HG03045 (cell line): Measurements from ENCODE around the gene GPR137B.

ENCODE experiments used
- ATAC-seq: cut with Tn5 transposase; IDR thresholded peaks from one replicate; pipeline ENCODE4 v1.9.1; 2021; ENCODE audit warnings: mild to moderate bottlenecking, moderate library complexity; ENCODE audit not compliant: unreplicated experiment

GPR137B gene

DNA sequence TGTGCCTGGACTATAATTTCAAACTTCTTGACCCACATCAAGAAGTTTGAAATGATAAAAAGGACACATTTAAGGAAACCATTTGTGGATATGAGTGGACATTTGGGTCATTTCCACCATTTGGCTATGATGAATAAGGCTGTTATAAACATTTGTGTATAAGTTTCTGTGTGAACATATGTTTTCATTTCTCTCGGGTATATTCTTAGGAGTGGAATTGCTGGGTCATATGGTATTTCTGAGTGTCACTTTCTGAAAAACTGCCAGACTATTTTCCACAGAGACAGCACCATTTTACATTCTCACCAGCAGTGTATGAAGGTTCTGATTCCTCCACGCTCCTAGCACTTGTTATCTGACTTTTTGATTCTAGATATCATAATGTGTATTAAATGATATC lies 50.8 kb downstream of the GPR137B start:
- ATAC-seq: no peak

DNA sequence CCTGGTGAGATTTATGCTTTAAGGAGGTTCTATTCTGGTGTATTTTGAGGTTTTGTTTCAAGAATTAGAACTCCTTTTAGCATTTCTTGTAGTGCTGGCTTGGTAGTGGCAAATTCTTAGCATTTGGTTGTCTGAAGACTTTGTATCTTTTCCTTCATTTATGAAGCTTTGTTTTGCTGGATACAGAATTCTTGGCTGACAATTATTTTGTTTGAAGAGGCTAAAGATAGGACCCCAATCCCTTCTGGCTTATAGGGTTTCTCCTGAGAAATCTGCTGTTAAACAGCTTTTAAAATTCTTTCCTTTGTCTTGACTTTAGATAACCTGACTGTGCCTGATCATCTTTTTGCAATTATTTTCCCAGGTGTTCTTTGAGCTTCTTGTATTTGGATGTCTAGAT lies 58.6 kb downstream of the GPR137B start:
- no peak for ATAC-seq

- ATAC-seq: no peak
Measured at GRCh38 chr1:236201786-236202185, 59.4 kb downstream of the GPR137B start.

- ATAC-seq: no peak
Measured at GRCh38 chr1:236204039-236204438, 61.7 kb downstream of the GPR137B start.

DNA sequence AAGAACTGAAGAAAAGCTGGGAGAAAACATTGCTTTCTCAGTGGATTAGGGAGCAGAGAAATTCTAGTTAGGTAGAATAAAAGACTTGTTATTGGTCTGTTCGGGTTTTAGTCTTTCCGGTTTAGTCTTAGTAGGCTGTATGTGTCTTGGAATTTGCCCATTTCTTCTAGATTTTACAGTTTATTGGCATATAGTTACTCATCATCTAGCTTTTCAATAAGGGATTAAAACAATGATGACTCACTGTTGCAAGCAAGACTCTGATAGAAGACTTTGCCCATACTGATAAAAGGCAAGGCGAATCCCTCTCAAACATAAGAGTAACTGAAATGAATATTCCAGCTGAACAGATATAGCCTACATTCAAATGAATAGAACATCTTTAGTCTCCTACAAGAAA lies 62.3 kb downstream of the GPR137B start:
- no peak for ATAC-seq

GRCh38 chr1:236206548-236206947 lies 64.2 kb downstream of the GPR137B start:
- no peak for ATAC-seq

GRCh38 chr1:236207121-236207520 lies 64.8 kb downstream of the GPR137B start:
- no peak for ATAC-seq

GRCh38 chr1:236207569-236207968 lies 65.2 kb downstream of the GPR137B start:
- no peak for ATAC-seq

DNA sequence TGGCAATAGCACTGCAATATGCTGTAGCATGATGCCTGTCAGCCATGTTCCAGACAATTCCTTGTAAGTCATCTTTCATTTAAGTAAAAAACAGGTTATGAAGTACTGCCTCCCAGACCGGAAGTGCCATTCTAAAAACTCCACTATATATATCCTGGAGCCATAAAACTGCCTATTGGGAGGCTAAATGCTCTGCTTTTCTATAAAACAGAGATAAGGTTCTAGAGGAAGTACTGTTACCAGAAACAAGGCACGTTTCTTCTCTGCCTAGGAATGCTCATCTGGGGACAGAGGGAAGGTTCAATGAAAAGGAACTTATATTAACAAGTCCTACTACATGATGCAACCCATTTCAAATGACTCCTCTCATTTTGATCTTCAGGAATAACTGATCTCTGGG lies 66.8 kb downstream of the GPR137B start:
- no peak for ATAC-seq

GRCh38 chr1:236209713-236210112 lies 67.4 kb downstream of the GPR137B start:
- no peak for ATAC-seq

DNA sequence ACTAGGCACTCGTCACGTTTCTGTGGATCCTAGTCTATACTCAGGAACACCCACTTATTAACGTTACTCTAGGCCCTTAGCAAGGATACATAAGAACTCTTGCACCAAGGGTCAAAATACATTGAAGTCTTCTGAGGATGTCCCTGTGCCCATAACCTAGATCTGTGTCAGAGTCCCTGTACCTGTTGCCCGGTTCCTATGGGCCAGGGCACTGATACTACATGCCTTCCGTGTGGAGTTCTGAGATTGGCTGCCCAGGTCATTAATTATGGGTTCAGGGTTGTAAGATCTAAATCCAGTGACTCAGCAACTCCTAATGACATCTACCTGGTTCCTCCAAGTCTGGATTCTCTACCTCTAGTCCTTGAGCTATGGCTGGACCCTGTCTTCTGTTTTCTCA lies 69.5 kb downstream of the GPR137B start:
- ATAC-seq: no peak

DNA sequence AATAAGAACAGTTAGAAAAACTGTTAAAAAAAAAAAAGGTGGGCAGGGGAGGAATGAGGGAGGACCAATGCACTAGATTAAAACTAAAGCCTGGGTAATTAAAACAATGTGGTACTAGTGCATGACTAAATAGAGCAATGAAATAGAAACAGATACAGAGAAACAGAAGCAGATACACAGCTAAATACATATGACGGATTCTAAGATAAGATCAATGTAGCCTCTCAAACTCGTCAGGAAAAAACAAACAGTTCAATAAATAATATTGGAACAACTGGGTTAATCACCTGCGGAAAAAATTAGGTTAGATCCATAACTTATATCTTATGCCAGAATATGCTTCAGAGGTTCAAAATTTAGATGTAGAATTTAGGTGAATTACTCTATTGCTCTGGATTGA lies 71.2 kb downstream of the GPR137B start:
- ATAC-seq: no peak

DNA sequence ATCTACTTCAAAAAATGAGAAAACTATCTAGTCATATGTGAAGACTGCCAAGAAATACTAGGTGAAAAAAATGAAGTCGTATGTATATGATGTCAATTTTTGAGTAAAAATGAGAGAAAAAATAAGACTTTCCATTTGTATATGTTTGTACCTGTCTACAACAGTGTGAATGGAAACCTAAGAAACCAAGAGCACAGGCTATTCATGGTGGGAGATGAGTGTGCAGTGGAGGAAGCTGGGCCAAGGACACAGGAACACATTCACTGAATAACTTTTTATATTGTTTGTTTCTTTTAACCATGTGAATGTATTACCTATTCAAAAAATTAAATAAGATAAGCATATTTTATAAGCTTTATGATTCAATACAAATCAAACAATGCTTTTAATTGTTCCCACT lies 72.4 kb downstream of the GPR137B start:
- no peak for ATAC-seq

DNA sequence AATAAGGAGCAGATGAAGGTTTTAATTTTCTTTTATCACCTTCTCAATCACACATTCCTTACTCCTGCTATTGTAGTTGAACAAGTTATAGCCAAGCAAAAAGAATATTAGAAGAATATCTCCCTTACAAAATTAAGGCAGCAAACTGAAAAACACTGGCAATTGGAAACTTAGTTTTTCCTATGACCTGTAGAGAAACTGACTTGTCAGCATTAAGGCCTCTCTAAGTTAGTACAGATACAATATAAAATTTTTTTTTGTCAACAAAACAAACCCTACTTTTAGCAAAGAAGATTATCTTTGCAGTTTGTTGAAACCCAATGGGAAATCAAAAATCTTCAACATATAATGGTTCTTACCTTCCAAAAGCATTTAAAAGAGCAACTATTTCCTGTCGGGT lies 78.1 kb downstream of the GPR137B start:
- no peak for ATAC-seq

DNA sequence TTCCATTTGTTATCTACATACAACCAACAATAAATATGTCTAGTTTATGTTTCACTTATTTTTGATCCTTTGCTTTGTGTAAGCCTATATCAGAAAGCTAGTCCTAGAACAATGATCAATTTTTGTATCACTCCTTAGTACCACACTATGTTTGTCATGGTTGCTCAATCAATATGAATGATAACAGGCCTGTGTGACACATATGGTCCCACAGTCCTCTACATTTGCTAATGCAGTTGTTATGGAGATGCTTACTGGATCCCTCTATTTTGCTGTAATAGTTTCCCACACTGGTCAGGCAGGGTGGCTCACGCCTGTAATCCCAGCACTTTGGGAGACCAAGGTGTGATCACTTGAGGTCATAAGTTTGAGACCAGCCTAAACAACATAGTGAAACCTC lies 80.3 kb downstream of the GPR137B start:
- no peak for ATAC-seq

GRCh38 chr1:236228411-236228810 lies 86.1 kb downstream of the GPR137B start:
- ATAC-seq: no peak

GRCh38 chr1:236235116-236235515 lies 92.8 kb downstream of the GPR137B start:
- ATAC-seq: no peak

GRCh38 chr1:236239092-236239585 lies 96.8 kb downstream of the GPR137B start:
- ATAC-seq: no peak

DNA sequence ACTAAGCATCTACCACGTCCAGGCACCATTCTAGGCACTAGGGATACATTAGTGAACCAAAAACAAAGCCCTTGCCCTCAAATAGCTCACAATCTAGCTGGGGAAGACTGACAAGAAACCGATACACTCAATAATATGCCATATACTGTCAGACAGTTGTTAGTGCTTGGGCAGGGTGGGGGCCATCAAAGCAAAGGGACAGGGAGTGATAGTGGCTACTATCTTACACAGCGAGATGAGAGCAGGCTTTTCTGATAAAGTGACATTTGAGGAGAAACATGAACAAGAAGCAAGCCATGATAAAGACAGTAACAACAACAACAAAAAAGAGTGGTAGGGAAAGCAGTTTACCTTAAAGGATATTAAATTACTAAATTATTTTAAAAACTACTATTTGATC lies 98.3 kb downstream of the GPR137B start:
- no peak for ATAC-seq

DNA sequence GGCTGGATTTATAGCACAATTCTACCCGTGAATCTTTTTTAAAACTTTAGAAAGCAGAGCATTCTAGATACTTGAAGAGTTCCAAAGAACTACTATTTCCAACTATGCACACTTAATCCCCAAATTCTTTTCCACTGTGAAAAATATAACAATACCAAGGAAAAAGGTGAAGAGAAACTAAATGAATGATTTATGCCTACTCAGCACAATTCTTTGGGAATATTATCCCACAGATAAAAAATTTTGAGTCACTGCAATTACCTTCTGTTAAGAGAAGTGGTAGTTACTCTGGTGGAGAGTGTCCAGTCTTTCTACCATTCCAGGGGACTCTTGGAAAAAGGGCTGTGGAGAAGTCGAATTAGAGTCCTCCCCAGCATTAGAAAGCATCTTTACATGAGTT lies 100.2 kb downstream of the GPR137B start:
- ATAC-seq: no peak

GRCh38 chr1:236247286-236247685 lies 104.9 kb downstream of the GPR137B start:
- no peak for ATAC-seq

- ATAC-seq: no peak
Measured at GRCh38 chr1:236251587-236251986, 109.2 kb downstream of the GPR137B start.

DNA sequence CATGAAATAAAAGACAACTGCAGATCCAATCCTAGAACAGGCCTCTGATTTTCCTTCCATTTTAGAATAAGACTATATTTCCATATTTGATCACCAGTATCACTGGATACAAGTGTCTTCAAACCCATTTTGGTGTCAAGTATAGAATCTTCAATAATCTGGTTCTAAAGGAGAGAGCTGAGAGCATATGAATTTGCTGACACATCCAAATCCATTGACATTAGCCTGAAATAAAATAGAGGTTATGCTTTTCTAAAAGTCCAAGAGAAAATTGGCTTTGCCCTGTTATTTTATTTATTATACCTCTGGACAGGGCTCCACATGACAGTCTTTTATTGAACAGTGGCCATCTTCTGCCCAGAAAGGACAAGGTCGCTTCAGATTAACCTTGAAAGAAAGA lies 110.8 kb downstream of the GPR137B start:
- ATAC-seq: no peak
